Duodenal mucosa (tissue), 2 donors: ENCODE data around the gene TANK.

Experiments used
- H3K27ac ChIP-seq: one replicate; pipeline ENCODE4 v1.7.0; 2013; ENCODE audit warnings: low read depth, low read length
- H3K27me3 ChIP-seq, 2 donors: one replicate each; pipeline ENCODE4 v1.7.0; 2013; ENCODE audit warnings: low read length in 2 of 2, control low read depth in 1 of 2; ENCODE audit not compliant: insufficient read depth in 2 of 2, control insufficient read depth in 1 of 2
- H3K36me3 ChIP-seq, 2 donors: one replicate each; pipeline ENCODE4 v1.7.0; 2013; ENCODE audit warnings: low read length in 2 of 2, control low read depth in 1 of 2; ENCODE audit not compliant: insufficient read depth in 2 of 2, control insufficient read depth in 1 of 2
- H3K4me1 ChIP-seq, 2 donors: one replicate each; pipeline ENCODE4 v1.7.0; 2013; ENCODE audit warnings: low read length in 2 of 2, control low read depth in 1 of 2; ENCODE audit not compliant: insufficient read depth in 2 of 2, control insufficient read depth in 1 of 2
- H3K4me3 ChIP-seq, 2 donors: one replicate each; pipeline ENCODE4 v1.7.0; 2013; ENCODE audit warnings: low read length in 2 of 2, low read depth in 1 of 2
- H3K9ac ChIP-seq, 2 donors: one replicate each; pipeline ENCODE4 v1.7.0; 2013; ENCODE audit warnings: low read length in 2 of 2, low read depth in 1 of 2
- H3K9me3 ChIP-seq, 2 donors: one replicate each; pipeline ENCODE4 v1.7.0; 2013; ENCODE audit warnings: low read length in 2 of 2, control low read depth in 1 of 2; ENCODE audit not compliant: control insufficient read depth in 1 of 2

TANK gene

DNA sequence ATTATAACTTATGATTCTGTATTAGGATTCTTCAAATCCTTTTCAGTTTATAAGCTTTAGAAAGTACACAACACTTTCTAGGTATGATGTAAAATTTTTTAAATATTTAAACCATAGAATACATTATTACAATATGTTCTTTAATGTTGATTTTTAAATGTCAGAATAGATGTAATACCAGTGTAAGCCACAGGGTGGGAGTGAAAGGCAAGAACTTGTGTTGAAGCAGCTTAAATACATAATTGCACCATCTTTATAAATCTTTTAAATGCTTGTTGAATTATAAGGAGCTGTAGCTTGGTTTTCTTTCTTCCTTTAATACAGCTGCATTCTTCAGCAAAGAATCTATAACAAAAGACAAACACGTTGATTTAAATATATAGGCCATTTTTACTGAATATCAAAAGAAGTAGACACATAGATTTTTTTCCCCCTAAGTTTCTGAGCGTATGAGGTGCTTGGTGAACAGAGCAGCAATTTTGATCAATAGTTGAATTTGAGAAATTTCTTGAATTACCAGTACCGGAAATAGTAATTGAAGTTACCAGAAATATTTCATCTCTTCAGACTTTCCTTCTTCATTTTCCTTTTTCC, 63.0 kb downstream of the TANK start:
- Histone ChIP-seq H3K9me3 (no peaks in the 10 kb centered on the region), H3K4me1 (no peaks in the 10 kb centered on the region), H3K36me3 (peaks cover 14 to 20% of the 10 kb centered on the region in 2 donors), H3K27ac (no peak overlapping the region), H3K4me3 (no peak overlapping the region), H3K9ac (no peak overlapping the region), H3K27me3 (no peaks in the 10 kb centered on the region)

DNA sequence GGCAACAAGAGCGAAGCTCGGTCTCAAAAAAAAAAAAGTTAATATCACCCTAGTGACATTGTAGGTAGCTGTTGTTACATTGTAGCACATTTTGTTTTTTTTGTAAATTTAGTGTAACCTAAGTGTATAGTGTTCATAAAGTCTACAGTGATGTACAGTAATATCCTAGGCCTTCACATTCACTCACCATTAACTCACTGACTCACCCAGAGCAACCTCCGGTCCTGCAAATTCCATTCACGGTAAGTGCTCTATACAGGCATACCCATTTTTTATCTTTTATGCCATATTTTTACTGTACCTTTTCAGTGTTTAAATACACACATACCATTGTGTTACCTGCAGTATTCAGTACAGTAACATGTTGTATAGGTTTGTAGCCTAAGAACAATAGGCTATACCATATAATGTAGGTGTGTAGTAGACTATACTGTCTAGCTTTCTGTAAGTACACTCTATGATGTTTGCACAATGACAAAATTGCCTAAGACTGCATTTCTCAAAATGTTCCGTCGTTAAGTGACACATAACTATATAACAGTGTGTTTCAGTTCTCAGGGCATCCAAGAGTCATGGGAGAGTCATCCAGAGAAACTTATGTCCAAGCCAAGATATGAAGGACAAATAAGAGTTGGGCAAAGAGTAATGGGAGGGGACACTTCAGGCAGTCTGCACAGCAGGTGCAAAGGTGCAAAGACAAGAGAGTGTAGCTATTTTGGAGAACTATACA, 68.4 kb downstream of the TANK start:
- H3K36me3 ChIP-seq: peaks cover 14 to 43% of the 10 kb centered on the region in 2 donors
- H3K4me3 ChIP-seq: no peak overlapping the region
- no peak overlapping the region for H3K9ac ChIP-seq
- no peaks in the 10 kb centered on the region for H3K9me3 ChIP-seq
- no peaks in the 10 kb centered on the region for H3K4me1 ChIP-seq
- no peak overlapping the region for H3K27ac ChIP-seq
- H3K27me3 ChIP-seq: no peaks in the 10 kb centered on the region

DNA sequence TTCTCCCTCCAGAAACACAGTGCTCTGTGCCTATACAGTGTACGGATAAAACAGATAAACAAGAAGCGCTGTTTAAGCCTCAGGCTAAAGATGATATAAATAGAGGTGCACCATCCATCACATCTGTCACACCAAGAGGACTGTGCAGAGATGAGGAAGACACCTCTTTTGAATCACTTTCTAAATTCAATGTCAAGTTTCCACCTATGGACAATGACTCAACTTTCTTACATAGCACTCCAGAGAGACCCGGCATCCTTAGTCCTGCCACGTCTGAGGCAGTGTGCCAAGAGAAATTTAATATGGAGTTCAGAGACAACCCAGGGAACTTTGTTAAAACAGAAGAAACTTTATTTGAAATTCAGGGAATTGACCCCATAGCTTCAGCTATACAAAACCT, 70.7 kb downstream of the TANK start:
- Histone ChIP-seq H3K4me1 (no peaks in the 10 kb centered on the region), H3K36me3 (peaks cover 9 to 36% of the 10 kb centered on the region in 2 donors), H3K27me3 (no peaks in the 10 kb centered on the region), H3K9ac (no peak overlapping the region), H3K27ac (no peak overlapping the region), H3K4me3 (no peak overlapping the region), H3K9me3 (no peaks in the 10 kb centered on the region)

DNA sequence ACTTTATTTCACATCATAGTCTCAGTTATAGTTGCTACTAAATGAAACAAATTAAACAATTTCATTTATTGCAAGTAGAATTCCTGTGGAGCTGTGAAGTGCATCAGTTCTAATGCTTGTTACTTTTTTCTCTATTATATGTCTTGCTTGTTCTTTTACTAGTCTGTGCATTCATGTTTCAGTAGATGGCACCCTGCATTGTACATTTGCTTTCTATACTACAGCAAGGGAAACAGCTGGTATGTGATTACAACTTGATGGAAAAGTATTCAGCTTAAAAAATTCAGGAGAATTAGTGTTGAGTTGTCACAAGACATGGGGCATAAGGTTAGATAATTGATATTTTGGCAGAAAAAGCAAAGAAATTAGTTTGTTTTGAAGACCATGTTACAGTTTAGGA, 72.3 kb downstream of the TANK start:
- H3K27me3 ChIP-seq: no peaks in the 10 kb centered on the region
- H3K9ac ChIP-seq: no peak overlapping the region
- H3K4me1 ChIP-seq: peaks cover 5 to 6% of the 10 kb centered on the region in 2 donors
- no peak overlapping the region for H3K27ac ChIP-seq
- no peak overlapping the region for H3K4me3 ChIP-seq
- peaks cover 5 to 30% of the 10 kb centered on the region in 2 donors for H3K36me3 ChIP-seq
- H3K9me3 ChIP-seq: no peaks in the 10 kb centered on the region

DNA sequence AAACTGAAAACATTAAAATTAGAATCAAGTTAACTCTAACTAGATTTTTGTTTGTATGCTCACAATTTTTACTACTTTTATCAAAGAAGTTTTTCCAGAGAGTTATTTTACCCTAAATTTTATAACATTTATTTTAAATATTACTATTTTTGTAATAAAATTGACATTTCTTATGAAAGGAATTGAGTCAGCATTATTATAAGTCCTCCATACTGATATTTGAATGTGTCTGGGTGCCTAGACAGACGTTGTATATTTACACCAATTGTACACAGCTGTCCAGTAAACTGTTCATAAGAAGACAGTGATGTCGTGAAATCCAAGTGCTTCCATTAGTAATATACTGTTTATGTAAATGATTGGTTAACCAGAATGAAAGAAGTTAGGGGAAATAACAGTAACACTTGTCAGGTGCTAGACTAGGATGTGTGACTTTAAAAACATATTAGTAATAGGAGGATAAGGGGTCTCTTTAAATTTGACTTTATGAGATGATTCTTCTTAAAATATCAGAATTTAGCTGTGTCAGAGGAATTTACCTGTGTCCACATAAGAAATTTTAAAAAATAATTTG, 73.7 kb downstream of the TANK start:
- Histone ChIP-seq H3K4me3 (no peak overlapping the region), H3K27me3 (no peaks in the 10 kb centered on the region), H3K36me3 (peaks cover 0 to 16% of the 10 kb centered on the region in 2 donors), H3K27ac (no peak overlapping the region), H3K9ac (no peak overlapping the region), H3K9me3 (no peaks in the 10 kb centered on the region), H3K4me1 (peaks cover 6 to 12% of the 10 kb centered on the region in 2 donors)

DNA sequence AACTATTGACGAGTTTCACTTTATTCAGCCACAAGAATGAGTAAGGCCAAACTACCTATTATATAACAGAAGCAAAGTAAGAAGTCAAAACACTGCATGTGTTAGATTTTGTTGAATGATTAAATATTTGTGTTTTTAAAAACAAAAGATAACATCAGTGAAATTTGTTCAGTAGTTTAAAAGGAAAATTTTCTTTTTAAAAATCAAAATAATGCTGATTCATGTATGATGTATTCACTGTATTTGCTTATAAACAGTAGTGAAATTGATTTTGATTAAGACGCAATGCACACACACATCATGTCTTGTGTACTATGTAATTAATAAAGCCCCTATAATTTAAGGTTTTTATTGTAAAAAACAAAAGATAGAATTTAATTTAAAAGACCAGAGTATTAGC, 74.4 kb downstream of the TANK start:
- Histone ChIP-seq H3K27me3 (no peaks in the 10 kb centered on the region), H3K4me3 (no peak overlapping the region), H3K4me1 (peaks cover 6 to 12% of the 10 kb centered on the region in 2 donors), H3K9ac (no peak overlapping the region), H3K27ac (no peak overlapping the region), H3K9me3 (no peaks in the 10 kb centered on the region), H3K36me3 (peaks cover 0 to 12% of the 10 kb centered on the region in 2 donors)

DNA sequence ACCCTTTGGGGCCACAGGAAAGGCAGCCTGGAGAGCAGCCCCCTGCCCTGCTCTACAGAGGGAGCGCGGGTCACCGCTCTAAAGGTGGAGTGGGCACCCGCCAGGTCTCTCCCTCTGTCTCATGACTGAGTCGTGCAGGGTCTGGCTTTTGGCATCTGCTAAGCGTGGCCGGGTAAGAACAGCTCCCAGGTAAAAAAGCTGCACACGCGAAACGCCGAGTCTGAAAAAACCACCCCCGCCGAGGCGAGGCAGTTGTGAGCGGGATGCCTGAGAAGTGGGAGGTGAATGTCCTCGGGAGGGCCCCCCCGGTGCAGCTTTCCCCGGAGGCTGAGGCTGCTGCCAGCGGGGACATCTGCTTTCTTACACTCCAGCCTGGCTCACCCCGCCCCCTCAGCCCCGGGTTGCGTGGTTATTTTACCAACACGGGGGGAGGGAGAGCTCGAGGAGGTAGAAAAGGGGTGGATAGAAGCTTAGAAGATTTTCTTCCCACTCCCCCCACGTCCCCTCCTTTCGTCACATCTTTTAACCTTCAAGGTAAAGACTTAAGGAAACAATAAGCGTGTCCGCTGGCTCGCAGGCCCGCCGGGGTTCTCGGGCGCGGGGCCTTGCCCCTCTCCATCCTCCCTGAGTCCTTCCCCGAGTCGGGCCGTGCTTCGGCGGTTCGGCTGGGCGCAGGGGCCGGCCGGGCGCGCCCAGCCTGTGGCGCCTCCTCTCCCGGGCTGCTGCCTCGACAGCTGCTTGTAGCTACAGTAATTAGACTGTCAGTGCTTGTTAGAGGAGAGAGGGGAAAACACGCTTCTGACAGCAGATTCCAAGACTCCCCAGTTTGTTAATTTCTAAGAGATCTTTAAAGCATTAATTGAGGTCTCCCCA, 77.4 kb downstream of the TANK start:
- Histone ChIP-seq H3K27ac (no peak overlapping the region), H3K27me3 (no peaks in the 10 kb centered on the region), H3K4me3 (peak overlapping the region; percentile 80 to 85), H3K36me3 (no peaks in the 10 kb centered on the region), H3K9me3 (no peaks in the 10 kb centered on the region), H3K9ac (peak overlapping the region; percentile 37 to 49), H3K4me1 (peaks cover 6 to 12% of the 10 kb centered on the region in 2 donors)

DNA sequence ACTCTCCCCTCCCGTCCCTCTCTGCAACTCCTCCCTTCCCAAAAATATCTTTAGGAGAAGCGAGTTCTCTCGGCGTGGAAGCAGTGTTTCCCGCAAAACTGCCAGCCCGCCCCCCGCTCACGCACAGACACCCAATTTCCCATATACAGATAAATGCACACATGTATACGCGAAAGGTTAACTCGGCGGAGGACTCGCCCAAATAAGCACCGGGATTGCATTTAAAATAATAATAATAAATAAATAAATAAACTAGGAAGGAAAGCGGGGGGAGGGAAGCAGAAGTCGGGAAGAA, 78.0 kb downstream of the TANK start:
- Histone ChIP-seq H3K27ac (no peak overlapping the region), H3K4me1 (peaks cover 6 to 13% of the 10 kb centered on the region in 2 donors), H3K9ac (peak overlapping the region; percentile 37 to 65), H3K9me3 (no peaks in the 10 kb centered on the region), H3K27me3 (no peaks in the 10 kb centered on the region), H3K36me3 (no peaks in the 10 kb centered on the region), H3K4me3 (peak overlapping the region; percentile 80 to 85)

DNA sequence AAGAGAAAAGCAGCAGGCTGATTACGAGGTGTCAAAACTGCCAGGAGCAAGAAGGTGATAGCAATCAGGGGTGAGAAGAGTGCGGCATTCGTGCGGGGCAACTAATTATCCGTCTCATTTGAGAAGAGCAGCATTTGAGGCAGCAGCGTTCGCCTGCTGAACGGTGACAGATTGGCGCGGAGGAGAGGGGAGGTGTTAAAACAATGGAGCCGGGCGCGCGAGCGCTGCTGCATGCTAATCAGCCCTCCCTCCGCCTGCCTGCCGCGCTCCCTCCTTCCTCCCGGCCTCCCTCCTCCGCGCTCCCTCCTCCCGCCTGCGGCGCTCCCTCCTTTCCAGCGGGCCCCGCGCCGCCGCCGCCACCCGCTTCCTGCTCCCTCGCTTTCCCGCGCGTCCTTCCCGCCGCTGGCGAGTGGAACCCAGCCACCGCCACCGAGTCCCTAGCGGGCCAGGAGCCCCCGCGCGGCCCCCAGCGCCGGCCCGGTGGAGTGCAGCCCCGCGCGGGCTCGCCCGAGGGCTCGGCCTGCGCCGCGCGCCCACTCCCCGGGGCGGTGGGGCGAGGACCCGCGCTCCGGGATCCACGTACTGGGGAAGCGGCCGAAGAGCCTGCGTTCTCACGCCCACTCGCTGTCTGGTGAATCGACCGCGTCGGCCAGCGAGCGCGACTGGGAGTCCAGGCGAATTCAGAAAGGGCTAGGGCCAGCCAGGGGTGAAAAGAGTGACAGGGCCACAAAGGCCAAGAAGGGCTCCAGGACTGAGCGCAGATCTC, 78.5 kb downstream of the TANK start:
- H3K9ac ChIP-seq: peak overlapping the region; percentile 37 to 65
- no peak overlapping the region for H3K27ac ChIP-seq

More for the DNA sequence above, 78.5 kb downstream of the TANK start:
- H3K4me1 ChIP-seq: peaks cover 7 to 18% of the 10 kb centered on the region in 2 donors
- H3K9me3 ChIP-seq: no peaks in the 10 kb centered on the region
- peak overlapping the region; percentile 80 to 85 for H3K4me3 ChIP-seq
- no peaks in the 10 kb centered on the region for H3K36me3 ChIP-seq
- H3K27me3 ChIP-seq: no peaks in the 10 kb centered on the region
